Erythroblast (primary cell): ENCODE measurements around the gene TPO.

ENCODE experiments used
- GATA1 ChIP-seq: IDR thresholded peaks from 2 replicates; pipeline ENCODE4 v1.6.1; 2011; ENCODE audit warnings: low read depth, mild to moderate bottlenecking, control low read depth, low read length, moderate library complexity
- POLR2A ChIP-seq: IDR thresholded peaks from 2 replicates; pipeline ENCODE4 v1.6.1; 2011; ENCODE audit warnings: mild to moderate bottlenecking, low read length

- TF ChIP-seq POLR2A, result no peak
- no peak for TF ChIP-seq GATA1
Observed at GRCh38 chr2:1586251-1586922, 173.1 kb downstream of the TPO start.
